ENCODE data around the gene DRAP1. TPM values are rescaled to one million over a fixed set of nuclear protein-coding genes. Genes with fewer than 3 reads are reported as not detected.

Gene DRAP1
- total RNA-seq, 1 donor from 2014 or later, result 225 TPM

DNA sequence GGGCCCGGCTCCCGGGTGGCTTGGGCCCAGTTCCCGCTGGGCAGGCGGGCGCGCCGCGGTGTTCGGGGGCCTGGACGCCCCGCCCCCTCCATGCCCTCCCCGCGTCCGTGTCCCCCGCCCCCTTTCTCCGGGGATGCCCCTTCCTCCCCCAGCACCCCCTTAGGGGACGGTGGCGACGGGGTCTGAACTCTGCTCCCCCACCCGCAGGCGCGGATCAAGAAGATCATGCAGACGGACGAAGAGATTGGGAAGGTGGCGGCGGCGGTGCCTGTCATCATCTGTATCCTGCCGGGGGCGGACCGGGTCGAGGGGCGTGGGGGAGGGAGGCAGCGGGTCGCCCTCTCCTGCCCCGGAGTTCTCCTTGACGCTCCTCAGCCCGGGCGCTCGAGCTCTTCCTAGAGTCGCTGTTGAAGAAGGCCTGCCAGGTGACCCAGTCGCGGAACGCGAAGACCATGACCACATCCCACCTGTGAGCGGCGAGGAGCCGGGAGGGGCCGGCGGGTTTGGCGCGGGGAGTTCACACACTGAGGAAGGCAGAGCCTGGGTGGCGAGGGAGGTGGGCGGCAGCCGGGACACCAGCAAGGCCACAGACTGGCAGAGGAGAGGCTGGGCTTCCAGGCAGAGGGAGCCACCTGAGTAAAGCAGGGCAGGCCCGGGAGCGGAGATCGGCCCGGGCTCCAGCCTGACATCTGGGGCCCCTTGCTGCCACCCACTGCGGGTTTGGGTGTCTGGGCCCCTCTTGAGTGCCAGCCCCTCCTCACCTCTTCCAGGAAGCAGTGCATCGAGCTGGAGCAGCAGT is 546 bp downstream of the DRAP1 start:
- TF ChIP-seq, protein P1, sequence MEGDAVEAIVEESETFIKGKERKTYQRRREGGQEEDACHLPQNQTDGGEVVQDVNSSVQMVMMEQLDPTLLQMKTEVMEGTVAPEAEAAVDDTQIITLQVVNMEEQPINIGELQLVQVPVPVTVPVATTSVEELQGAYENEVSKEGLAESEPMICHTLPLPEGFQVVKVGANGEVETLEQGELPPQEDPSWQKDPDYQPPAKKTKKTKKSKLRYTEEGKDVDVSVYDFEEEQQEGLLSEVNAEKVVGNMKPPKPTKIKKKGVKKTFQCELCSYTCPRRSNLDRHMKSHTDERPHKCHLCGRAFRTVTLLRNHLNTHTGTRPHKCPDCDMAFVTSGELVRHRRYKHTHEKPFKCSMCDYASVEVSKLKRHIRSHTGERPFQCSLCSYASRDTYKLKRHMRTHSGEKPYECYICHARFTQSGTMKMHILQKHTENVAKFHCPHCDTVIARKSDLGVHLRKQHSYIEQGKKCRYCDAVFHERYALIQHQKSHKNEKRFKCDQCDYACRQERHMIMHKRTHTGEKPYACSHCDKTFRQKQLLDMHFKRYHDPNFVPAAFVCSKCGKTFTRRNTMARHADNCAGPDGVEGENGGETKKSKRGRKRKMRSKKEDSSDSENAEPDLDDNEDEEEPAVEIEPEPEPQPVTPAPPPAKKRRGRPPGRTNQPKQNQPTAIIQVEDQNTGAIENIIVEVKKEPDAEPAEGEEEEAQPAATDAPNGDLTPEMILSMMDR (conservative IDR thresholded peaks at IDR 0.05; ENCODE audit: low read depth, low read length), result no peak
- DNase-seq (ENCODE audit: low read depth), result no peak
- peak overlapping the region; percentile 84 for H3K4me3 ChIP-seq (ENCODE audit: low read depth, low read length)

DNA sequence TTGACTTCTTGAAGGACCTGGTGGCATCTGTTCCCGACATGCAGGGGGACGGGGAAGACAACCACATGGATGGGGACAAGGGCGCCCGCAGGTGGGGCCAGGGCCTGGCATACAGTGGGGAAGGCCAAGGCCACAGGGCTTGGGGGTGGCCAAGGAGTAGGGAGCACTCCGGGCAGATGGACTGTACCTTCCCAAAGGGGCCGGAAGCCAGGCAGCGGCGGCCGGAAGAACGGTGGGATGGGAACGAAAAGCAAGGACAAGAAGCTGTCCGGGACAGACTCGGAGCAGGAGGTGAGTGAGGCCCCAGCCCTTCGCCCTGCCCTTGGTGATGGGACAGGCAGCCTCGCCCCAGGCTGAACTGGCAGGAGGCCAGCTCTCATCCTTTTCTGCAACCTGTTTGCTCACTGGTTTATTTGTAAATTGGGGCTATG is 1.2 kb downstream of the DRAP1 start:
- TF ChIP-seq, protein P1 (conservative IDR thresholded peaks at IDR 0.05; ENCODE audit: low read depth, low read length), result no peak
- H3K4me3 ChIP-seq (ENCODE audit: low read depth, low read length), result peak overlapping the region; percentile 84
- no peak for DNase-seq (ENCODE audit: low read depth)

DNA sequence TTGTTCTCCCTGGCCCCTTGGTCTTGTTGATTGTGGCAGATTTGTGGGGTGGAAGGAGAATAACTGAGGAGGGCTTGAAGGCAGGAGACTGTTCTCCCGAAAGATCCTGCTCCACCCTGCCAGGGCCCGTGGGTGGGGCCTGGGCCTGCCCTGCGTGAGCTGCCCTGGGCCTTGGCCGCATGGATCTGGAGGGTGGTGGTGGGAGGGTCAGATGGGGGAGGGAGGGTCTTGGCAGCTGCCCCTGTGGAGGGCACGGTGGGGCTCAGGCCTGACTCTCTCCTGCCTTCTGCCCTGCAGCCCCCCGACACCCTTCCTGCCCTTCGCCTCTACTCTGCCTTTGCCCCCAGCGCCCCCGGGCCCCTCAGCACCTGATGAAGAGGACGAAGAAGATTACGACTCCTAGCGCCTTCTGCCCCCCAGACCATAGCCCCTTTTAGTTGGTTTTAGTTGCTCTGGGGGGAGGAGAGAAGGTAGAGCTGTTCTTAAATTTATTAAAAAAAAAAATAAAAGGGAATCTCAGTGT is 1.9 kb downstream of the DRAP1 start:
- no peak overlapping the region for H3K4me3 ChIP-seq (ENCODE audit: low read depth, low read length)
- DNase-seq (ENCODE audit: low read depth), result no peak
- TF ChIP-seq, protein P1 (conservative IDR thresholded peaks at IDR 0.05; ENCODE audit: low read depth, low read length), result no peak

DNA sequence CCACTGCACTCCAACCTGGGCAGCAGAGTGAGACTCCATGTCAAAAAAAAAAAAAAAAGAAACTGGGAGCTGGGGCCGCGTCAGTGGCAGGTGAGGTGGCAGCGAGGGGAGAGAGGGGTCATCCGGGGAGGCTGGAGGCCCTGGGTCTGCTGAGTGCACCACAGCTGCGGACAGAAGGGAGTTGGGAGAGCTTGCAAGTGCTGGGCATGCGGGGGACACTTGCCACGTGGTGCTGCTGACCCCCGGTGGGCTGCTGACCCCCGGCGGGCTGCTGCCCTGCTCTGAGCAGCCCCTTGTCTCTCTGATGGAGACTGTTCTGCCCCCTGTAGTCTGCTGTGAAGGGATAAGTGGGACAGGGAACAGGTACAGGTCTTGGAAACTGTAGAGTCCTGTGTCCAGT is 2.6 kb downstream of the DRAP1 start:
- no peak overlapping the region for H3K4me3 ChIP-seq (ENCODE audit: low read depth, low read length)
- TF ChIP-seq, protein P1 (conservative IDR thresholded peaks at IDR 0.05; ENCODE audit: low read depth, low read length), result no peak
- DNase-seq (ENCODE audit: low read depth), result no peak

DNA sequence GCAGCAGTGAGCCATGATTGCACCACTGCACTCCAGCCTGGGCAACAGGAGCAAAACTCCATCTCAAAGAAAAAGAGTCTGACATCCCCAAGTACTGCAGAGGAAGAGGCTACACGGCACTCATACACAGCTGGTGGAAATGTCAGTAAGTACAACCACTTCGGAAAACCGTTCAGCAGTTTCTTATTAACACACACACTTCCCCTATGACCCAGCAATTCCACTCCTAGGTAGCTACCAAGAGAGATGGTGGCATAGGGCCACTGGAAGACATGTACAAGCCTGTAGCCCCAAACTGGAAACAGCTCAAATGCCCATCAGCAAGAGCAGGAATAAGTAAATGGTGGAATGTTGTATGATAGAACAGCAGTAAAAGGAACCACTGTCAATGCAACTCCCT is 3.3 kb downstream of the DRAP1 start:
- TF ChIP-seq, protein P1 (conservative IDR thresholded peaks at IDR 0.05; ENCODE audit: low read depth, low read length), result no peak
- no peak for DNase-seq (ENCODE audit: low read depth)
- no peak overlapping the region for H3K4me3 ChIP-seq (ENCODE audit: low read depth, low read length)

DNA sequence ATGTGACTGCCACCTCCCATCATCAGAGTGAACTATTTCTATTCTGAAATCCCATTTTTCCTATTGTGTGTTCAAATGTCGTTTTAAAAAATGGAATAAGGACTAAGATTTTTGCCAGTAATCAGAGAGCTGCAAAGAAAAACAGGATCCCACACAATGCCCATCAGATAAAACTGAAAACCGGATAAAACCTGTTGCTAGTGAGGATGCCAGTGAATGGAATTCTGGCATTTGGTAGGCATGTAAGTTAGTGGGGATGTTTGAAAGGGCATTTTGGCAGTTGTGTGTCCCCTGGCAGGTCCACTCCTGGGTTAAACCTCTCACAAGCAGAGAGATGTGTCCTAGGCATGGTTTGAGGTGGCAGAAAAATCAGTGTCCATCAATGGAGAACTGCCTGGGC is 6.2 kb downstream of the DRAP1 start:
- DNase-seq (ENCODE audit: low read depth), result no peak
- no peak overlapping the region for H3K4me3 ChIP-seq (ENCODE audit: low read depth, low read length)
- TF ChIP-seq, protein P1 (conservative IDR thresholded peaks at IDR 0.05; ENCODE audit: low read depth, low read length), result no peak

Measured in epithelial cell of proximal tubule (primary cell).